Neural crest cell (in vitro differentiated cells): ENCODE data around the gene PPIF. TPM values are rescaled to one million over a fixed set of nuclear protein-coding genes. Genes with fewer than 3 reads are reported as not detected.

Experiments used
- DNase-seq: peaks from one replicate; pipeline ENCODE4 v3.0.0; 2021; ENCODE audit warnings: low read depth, mixed read lengths, low spot score
- H3K27ac Mint-ChIP-seq: one replicate; pipeline ENCODE4 v1.8.0; 2021; ENCODE audit warnings: mild to moderate bottlenecking, mixed read lengths; ENCODE audit not compliant: unreplicated experiment
- H3K27me3 Mint-ChIP-seq: 2 replicates; pipeline ENCODE4 v1.8.0; 2021; ENCODE audit warnings: low read depth, mild to moderate bottlenecking, mixed read lengths
- H3K36me3 Mint-ChIP-seq: 2 replicates; pipeline ENCODE4 v1.8.0; 2021; ENCODE audit warnings: low read depth, mild to moderate bottlenecking, mixed read lengths
- H3K4me1 Mint-ChIP-seq: 2 replicates; pipeline ENCODE4 v1.8.0; 2021; ENCODE audit warnings: mixed read lengths
- H3K4me3 Mint-ChIP-seq: one replicate; pipeline ENCODE4 v1.8.0; 2021; ENCODE audit warnings: mild to moderate bottlenecking, mixed read lengths
- H3K9me3 Mint-ChIP-seq: 2 replicates; pipeline ENCODE4 v1.8.0; 2021; ENCODE audit warnings: mixed read lengths
- total RNA-seq: library from RNA; stranded (reverse); gene quantifications from 2 replicates; pipeline ENCODE4 v1.2.1, GENCODE V29; 2021
- TF ChIP-seq, protein P1 (sequence below): fragments of 200-600 bp; sonication (generic); conservative IDR thresholded peaks from 2 replicates; pipeline ENCODE4 v1.5.0; 2021; ENCODE audit warnings: antibody characterized with exemption, mild to moderate bottlenecking

PPIF gene
- total RNA-seq, 1 donor from 2014 or later = 76.8 TPM

- no peak for DNase-seq
- Mint-ChIP-seq H3K27ac (peak overlapping the region; percentile 93), H3K36me3 (peaks cover 4% of the 10 kb centered on the region), H3K4me3 (no peak overlapping the region), H3K4me1 (peaks cover 18% of the 10 kb centered on the region), H3K27me3 (no peaks in the 10 kb centered on the region), H3K9me3 (no peaks in the 10 kb centered on the region)
- TF ChIP-seq, protein P1, sequence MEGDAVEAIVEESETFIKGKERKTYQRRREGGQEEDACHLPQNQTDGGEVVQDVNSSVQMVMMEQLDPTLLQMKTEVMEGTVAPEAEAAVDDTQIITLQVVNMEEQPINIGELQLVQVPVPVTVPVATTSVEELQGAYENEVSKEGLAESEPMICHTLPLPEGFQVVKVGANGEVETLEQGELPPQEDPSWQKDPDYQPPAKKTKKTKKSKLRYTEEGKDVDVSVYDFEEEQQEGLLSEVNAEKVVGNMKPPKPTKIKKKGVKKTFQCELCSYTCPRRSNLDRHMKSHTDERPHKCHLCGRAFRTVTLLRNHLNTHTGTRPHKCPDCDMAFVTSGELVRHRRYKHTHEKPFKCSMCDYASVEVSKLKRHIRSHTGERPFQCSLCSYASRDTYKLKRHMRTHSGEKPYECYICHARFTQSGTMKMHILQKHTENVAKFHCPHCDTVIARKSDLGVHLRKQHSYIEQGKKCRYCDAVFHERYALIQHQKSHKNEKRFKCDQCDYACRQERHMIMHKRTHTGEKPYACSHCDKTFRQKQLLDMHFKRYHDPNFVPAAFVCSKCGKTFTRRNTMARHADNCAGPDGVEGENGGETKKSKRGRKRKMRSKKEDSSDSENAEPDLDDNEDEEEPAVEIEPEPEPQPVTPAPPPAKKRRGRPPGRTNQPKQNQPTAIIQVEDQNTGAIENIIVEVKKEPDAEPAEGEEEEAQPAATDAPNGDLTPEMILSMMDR = no peak
Observed at GRCh38 chr10:79392506-79393176, 45.4 kb downstream of the PPIF start.

DNA sequence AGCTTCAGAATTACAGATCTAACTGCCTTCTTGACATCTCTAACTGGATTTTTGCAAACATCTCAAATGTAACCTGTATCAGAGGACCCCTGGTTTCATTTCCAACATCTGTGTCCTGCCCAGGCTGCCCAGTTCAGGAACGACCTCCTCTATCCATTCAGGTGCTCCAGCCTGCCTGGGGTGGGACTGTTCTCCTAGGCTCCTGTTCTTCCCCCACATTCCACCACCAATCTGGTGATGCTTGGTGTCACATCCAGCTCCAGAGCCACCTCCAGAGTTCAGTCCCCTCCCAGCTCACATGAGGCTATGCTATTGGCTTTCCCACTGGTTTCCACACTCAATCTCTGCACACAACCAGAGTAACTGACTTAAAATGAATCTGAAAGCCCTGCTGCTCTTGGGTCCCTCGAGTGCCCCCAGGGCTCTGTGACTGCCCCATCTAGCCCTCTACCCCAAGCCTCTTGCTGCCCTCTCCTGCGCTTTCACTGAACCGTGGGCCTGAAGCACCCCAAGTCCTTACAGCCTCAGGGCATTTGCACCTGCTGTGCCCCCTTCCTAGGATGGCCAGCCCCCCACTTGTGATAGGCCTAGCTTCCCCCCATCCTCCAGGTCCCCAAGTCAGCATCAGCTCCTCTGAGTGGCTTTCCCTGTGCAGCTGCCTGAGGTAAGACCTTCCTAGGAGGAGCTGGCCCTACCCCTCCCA, 46.1 kb downstream of the PPIF start:
- H3K27me3 Mint-ChIP-seq = no peaks in the 10 kb centered on the region
- DNase-seq = no peak
- no peak overlapping the region for H3K4me3 Mint-ChIP-seq
- peaks cover 4% of the 10 kb centered on the region for H3K36me3 Mint-ChIP-seq
- no peaks in the 10 kb centered on the region for H3K9me3 Mint-ChIP-seq
- H3K4me1 Mint-ChIP-seq = peaks cover 25% of the 10 kb centered on the region
- no peak overlapping the region for H3K27ac Mint-ChIP-seq
- TF ChIP-seq, protein P1 = no peak

GRCh38 chr10:79393924-79394610, 46.8 kb downstream of the PPIF start:
- no peak overlapping the region for H3K4me3 Mint-ChIP-seq
- DNase-seq = no peak
- no peaks in the 10 kb centered on the region for H3K9me3 Mint-ChIP-seq
- H3K36me3 Mint-ChIP-seq = peaks cover 4% of the 10 kb centered on the region
- H3K27ac Mint-ChIP-seq = no peak overlapping the region
- H3K27me3 Mint-ChIP-seq = no peaks in the 10 kb centered on the region
- peaks cover 32% of the 10 kb centered on the region for H3K4me1 Mint-ChIP-seq
- TF ChIP-seq, protein P1 = no peak

DNA sequence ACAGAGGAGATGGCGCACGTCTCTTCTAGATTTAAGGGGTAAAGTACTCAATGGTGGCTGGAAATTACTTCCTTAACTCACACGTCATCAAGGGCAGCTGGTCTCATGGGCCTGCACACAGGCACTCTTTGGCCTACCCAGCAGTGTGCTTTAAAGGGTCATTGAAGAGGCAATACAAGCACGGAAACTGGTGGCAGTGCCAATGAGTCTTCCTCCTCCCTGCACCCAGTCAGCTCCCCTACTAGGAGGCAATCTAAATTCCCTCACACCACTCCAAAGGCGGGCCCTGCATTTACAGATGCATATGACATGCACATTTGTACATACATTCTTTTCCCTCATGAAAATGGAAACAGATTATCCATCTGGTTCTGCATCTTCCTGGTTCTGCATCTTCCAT, 47.4 kb downstream of the PPIF start:
- Mint-ChIP-seq H3K9me3 (no peaks in the 10 kb centered on the region), H3K4me1 (peaks cover 38% of the 10 kb centered on the region), H3K36me3 (peaks cover 4% of the 10 kb centered on the region), H3K27me3 (no peaks in the 10 kb centered on the region), H3K4me3 (no peak overlapping the region), H3K27ac (peak overlapping the region; percentile 47)
- no peak for DNase-seq
- TF ChIP-seq, protein P1 = no peak

DNA sequence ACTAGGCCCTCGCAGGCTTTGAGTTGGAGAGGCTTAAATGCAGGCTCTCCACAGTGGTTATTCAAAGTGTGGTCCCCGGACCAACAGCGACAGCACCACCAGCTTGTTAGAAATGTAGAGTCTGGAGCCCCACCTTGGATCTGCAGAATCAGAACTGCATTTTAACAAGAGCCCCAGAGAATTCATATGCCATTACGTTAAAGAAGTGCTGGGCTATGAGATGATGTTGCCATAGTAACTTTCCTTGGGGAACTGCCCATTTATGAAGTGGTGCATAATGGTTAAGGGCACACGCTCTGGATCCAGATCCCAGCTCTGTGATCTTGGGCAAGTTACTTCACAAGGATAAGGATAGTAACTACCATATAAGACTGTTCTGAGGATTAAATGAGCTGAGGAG, 49.3 kb downstream of the PPIF start:
- no peak for DNase-seq
- peaks cover 4% of the 10 kb centered on the region for H3K36me3 Mint-ChIP-seq
- H3K27ac Mint-ChIP-seq = peak overlapping the region; percentile 30
- TF ChIP-seq, protein P1 = no peak
- H3K9me3 Mint-ChIP-seq = no peaks in the 10 kb centered on the region
- no peak overlapping the region for H3K4me3 Mint-ChIP-seq
- H3K4me1 Mint-ChIP-seq = peaks cover 55% of the 10 kb centered on the region
- no peaks in the 10 kb centered on the region for H3K27me3 Mint-ChIP-seq
